Kasumi-1 (cell line): ENCODE results near the gene TSFM.
"Not testable (repeated sequence)": the region's sequence is repeated elsewhere in the genome, so short reads cannot be mapped to it uniquely, and the experiment has no call there.

Experiments used
- DNase-seq, 2 experiments: peaks; one replicate each; lab custom pipeline; 2025; lab: John Stamatoyannopoulos, UW

The TSFM gene

GRCh38 chr12:57815177-57816000 is 32.8 kb downstream of the TSFM start:
- no peak for DNase-seq

GRCh38 chr12:57816001-57816854 is 33.6 kb downstream of the TSFM start:
- no peak for DNase-seq

GRCh38 chr12:57816855-57817151 is 34.2 kb downstream of the TSFM start:
- DNase-seq = peak; percentile 88 to 94

GRCh38 chr12:57817261-57817989 is 34.8 kb downstream of the TSFM start:
- no peak for DNase-seq

- not testable (repeated sequence) for DNase-seq
These were observed 35.4 kb downstream of the TSFM start for GRCh38 chr12:57817990-57818331.

GRCh38 chr12:57820119-57820518 is 37.5 kb downstream of the TSFM start:
- not testable (repeated sequence) for DNase-seq

GRCh38 chr12:57821015-57821414 is 38.4 kb downstream of the TSFM start:
- not testable (repeated sequence) for DNase-seq

- no peak for DNase-seq
These were observed 39.1 kb downstream of the TSFM start for GRCh38 chr12:57821474-57822214.

GRCh38 chr12:57822392-57823130 is 40.0 kb downstream of the TSFM start:
- no peak for DNase-seq

GRCh38 chr12:57823131-57823907 is 40.7 kb downstream of the TSFM start:
- DNase-seq = no peak

GRCh38 chr12:57823908-57824640 is 41.5 kb downstream of the TSFM start:
- DNase-seq = no peak

GRCh38 chr12:57825451-57825850 is 42.9 kb downstream of the TSFM start:
- DNase-seq = no peak

- DNase-seq = no peak
These were observed 43.8 kb downstream of the TSFM start for GRCh38 chr12:57826400-57826799.

GRCh38 chr12:57826966-57827365 is 44.4 kb downstream of the TSFM start:
- no peak for DNase-seq

GRCh38 chr12:57829025-57829777 is 46.6 kb downstream of the TSFM start:
- no peak for DNase-seq

- no peak for DNase-seq
These were observed 47.8 kb downstream of the TSFM start for GRCh38 chr12:57830393-57830792.

- no peak for DNase-seq
These were observed 50.4 kb downstream of the TSFM start for GRCh38 chr12:57832966-57833365.

GRCh38 chr12:57833672-57834071 is 51.1 kb downstream of the TSFM start:
- no peak for DNase-seq
